Lung (tissue), 12 donors: Measurements from ENCODE around the gene SIGLEC6. TPM values are rescaled to one million over a fixed set of nuclear protein-coding genes. Genes with fewer than 3 reads are reported as not detected.
"Not testable (repeated sequence)": the region's sequence is repeated elsewhere in the genome, so short reads cannot be mapped to it uniquely, and the experiment has no call there.

Experiments
- ATAC-seq: fragments of 200-7000 bp; cut with Tn5 transposase; one replicate; pipeline ENCODE4 v1.9.1; 2020; ENCODE audit warnings: moderate number of reproducible peaks; ENCODE audit not compliant: insufficient read depth, low FRiP score
- DNase-seq, 3 donors: peaks; one replicate each; pipeline ENCODE4 v3.0.0-alpha.2; 2013 to 2017
- H3K27ac ChIP-seq, 2 donors: one replicate each; pipeline ENCODE4 v1.5.1; 2013; ENCODE audit warnings: mild to moderate bottlenecking in 2 of 2, moderate library complexity in 2 of 2, control low read depth in 1 of 2, inconsistent platforms in 1 of 2, low read depth in 1 of 2, low read length in 1 of 2
- H3K27me3 ChIP-seq, 3 donors: one replicate each; pipeline ENCODE4 v1.5.1; 2013; ENCODE audit warnings: low read length in 2 of 3; ENCODE audit not compliant: control insufficient read depth in 3 of 3, insufficient read depth in 3 of 3
- H3K36me3 ChIP-seq, 4 donors: one replicate each; pipeline ENCODE4 v1.5.1; 2013; ENCODE audit warnings: low read length in 4 of 4, mild to moderate bottlenecking in 1 of 4, moderate library complexity in 1 of 4; ENCODE audit not compliant: control insufficient read depth in 4 of 4, insufficient read depth in 4 of 4
- H3K4me1 ChIP-seq, 5 donors: one replicate each; pipeline ENCODE4 v1.5.1; 2013; ENCODE audit warnings: low read length in 5 of 5, mild to moderate bottlenecking in 2 of 5, moderate library complexity in 1 of 5; ENCODE audit not compliant: control insufficient read depth in 5 of 5, insufficient read depth in 5 of 5
- H3K4me3 ChIP-seq: one replicate; pipeline ENCODE4 v1.5.1; 2013; ENCODE audit warnings: mild to moderate bottlenecking, control low read depth, moderate library complexity
- H3K9ac ChIP-seq, 2 donors: one replicate each; pipeline ENCODE4 v1.5.1; 2013; ENCODE audit warnings: low read length in 2 of 2, control low read depth in 1 of 2; ENCODE audit not compliant: insufficient read depth in 1 of 2
- H3K9me3 ChIP-seq, 4 donors: one replicate each; pipeline ENCODE4 v1.5.1; 2013; ENCODE audit warnings: low read length in 3 of 4, mild to moderate bottlenecking in 1 of 4, moderate library complexity in 1 of 4; ENCODE audit not compliant: control insufficient read depth in 4 of 4, insufficient read depth in 3 of 4
- CTCF ChIP-seq: IDR thresholded peaks from 2 replicates; pipeline ENCODE4 v1.5.1; 2012; ENCODE audit warnings: mild to moderate bottlenecking; ENCODE audit errors: control extremely low read depth, extremely low read depth
- WGBS, 2 donors: extraction: QIAGEN DNeasy Blood & Tissue Kit; methylation state at CpG; one replicate each; pipeline ENCODE4 v1.1.7; 2013; 5-methylcytosine and 5-hydroxymethylcytosine counted together
- polyA plus RNA-seq, 2 donors: library from polyadenylated mRNA; stranded (reverse); fragments of 200-250 nt; gene quantifications; one replicate each; pipeline ENCODE4 v1.2.1, GENCODE V29; 2013
- total RNA-seq, 2 donors: library from RNA; depleted of rRNA in 1 of 2; stranded (reverse); fragments of >200 nt in 1 of 2; gene quantifications; one replicate each; pipeline ENCODE4 v1.2.1, GENCODE V29; 2014 to 2021
- donor health status: control.
- donor health status: control.
- donor health status: Bipolar disorder and iron deficiency.
- donor health status: healthy.
- donor health status: DM: yes; HTN: yes; CAD: no.

The SIGLEC6 gene
- total and polyA plus RNA-seq, 4 donors = 0.23 to 5.3 (median 0.45) TPM

GRCh38 chr19:51501594-51502263 lies 29.7 kb downstream of the SIGLEC6 start, which contains the start of gene SIGLEC12:
Gene SIGLEC12, minus strand, starts transcription at chr19:51501800. Its CDS starts 67 bp downstream, at chr19:51501733.
- ATAC-seq (peak; percentile 20), DNase-seq (peak in 1 of 3 donors; percentile 4)
- Histone ChIP-seq H3K27me3 (no peaks in the 10 kb centered on the region), H3K27ac (no peak within 1 kb of the TSS), H3K4me1 (no peaks in the 10 kb centered on the region), H3K36me3 (no peaks in the 10 kb centered on the region), H3K9ac (no peak within 1 kb of the TSS), H3K9me3 (peaks cover 0 to 7% (median 0%) of the 10 kb centered on the region in 4 donors), H3K4me3 (no peak within 1 kb of the TSS)
- TF ChIP-seq CTCF = no peak
- WGBS, 2 donors = 37 to 48% methylated on average over 12 of the region's 12 CpGs

- not testable (repeated sequence) for DNase-seq, H3K9ac ChIP-seq, H3K36me3 ChIP-seq, H3K27ac ChIP-seq, H3K4me3 ChIP-seq, ATAC-seq, H3K4me1 ChIP-seq, H3K9me3 ChIP-seq, H3K27me3 ChIP-seq
- WGBS, 2 donors = 45 to 52% methylated on average over 4 to 8 of the region's 8 CpGs
These were observed 30.5 kb downstream of the SIGLEC6 start for GRCh38 chr19:51500931-51501330.

- H3K27me3 ChIP-seq = peaks cover 0 to under 1% (median 0%) of the 10 kb centered on the region in 3 donors
- peaks cover 0 to 4% (median 0%) of the 10 kb centered on the region in 4 donors for H3K9me3 ChIP-seq
- no peak for DNase-seq
- H3K9ac ChIP-seq = no peak overlapping the region
- no peak for TF ChIP-seq CTCF
- H3K4me1 ChIP-seq = no peaks in the 10 kb centered on the region
- ATAC-seq = no peak
- H3K36me3 ChIP-seq = no peaks in the 10 kb centered on the region
- WGBS, 2 donors = 47 to 50% methylated on average over 3 of the region's 3 CpGs
- H3K4me3 ChIP-seq = no peak overlapping the region
- no peak overlapping the region for H3K27ac ChIP-seq
These were observed 33.8 kb downstream of the SIGLEC6 start for GRCh38 chr19:51497666-51498065.

GRCh38 chr19:51493776-51494175 lies 37.7 kb downstream of the SIGLEC6 start:
- no peak for ATAC-seq

More at GRCh38 chr19:51493776-51494175, 37.7 kb downstream of the SIGLEC6 start:
- 10 to 16% methylated on average over 2 of the region's 2 CpGs for WGBS, 2 donors
- Histone ChIP-seq H3K4me1 (no peaks in the 10 kb centered on the region), H3K9me3 (peaks cover 0 to 8% (median 0%) of the 10 kb centered on the region in 4 donors), H3K4me3 (no peak overlapping the region), H3K27me3 (peaks cover 0 to 2% (median 0%) of the 10 kb centered on the region in 3 donors), H3K36me3 (no peaks in the 10 kb centered on the region), H3K9ac (no peak overlapping the region), H3K27ac (no peak overlapping the region)
- no peak for TF ChIP-seq CTCF
- no peak for DNase-seq
